MV-4-11 (cell line): Measurements from ENCODE around the gene DVL2.
A peak's percentile ranks its signal among the peaks of the same experiment; 100 is the strongest.

Experiments used
- DNase-seq: peaks from one replicate; lab custom pipeline; 2025; lab: John Stamatoyannopoulos, UW

DVL2 gene

DNA sequence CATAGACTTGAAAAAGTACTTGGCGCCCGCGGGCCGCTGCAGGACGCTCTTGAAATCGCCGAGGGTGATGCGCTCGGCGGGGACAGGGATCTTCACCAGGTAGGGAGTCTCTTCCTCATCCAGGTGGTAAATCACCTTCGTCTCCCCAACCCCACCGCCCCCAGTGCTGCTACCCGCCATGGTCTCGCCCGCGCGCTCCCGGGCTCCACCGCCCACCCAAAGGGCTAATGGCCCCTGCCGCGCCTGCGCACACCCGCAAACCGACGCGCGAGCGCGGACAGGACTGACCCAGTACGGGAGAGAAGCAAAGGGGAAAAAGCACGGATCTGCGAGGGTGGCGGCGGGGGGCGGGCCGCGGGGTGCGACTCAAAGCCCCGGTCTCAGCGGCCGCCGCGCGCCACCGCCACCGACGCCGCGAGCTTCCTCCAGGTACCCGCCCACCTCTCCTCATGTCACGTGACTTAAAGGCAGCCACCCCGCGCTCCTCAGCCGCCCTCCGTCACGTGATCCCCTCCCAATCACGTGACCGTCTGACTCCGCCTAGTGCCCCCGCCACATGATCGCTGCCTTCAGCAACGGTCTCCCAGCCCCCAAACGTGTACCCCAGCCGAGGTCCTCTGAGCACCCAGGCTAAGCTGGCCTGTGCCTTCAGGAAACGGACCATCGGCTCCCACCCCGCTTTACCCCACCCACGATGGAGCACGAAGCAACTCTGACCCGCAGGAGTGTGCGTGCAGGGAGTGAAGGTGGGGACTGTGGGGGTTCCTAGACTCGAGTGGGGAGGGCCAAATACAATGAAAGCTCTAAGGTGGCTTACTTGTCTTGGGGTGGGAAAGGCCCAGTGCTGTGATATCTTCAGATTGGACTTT, at the start of gene DVL2:
Gene DVL2, minus strand, starts transcription at position 435 of the 869 bp plus-strand sequence. Its CDS starts 255 bp downstream, at position 180.
- DNase-seq, result peak; percentile 90

DNA sequence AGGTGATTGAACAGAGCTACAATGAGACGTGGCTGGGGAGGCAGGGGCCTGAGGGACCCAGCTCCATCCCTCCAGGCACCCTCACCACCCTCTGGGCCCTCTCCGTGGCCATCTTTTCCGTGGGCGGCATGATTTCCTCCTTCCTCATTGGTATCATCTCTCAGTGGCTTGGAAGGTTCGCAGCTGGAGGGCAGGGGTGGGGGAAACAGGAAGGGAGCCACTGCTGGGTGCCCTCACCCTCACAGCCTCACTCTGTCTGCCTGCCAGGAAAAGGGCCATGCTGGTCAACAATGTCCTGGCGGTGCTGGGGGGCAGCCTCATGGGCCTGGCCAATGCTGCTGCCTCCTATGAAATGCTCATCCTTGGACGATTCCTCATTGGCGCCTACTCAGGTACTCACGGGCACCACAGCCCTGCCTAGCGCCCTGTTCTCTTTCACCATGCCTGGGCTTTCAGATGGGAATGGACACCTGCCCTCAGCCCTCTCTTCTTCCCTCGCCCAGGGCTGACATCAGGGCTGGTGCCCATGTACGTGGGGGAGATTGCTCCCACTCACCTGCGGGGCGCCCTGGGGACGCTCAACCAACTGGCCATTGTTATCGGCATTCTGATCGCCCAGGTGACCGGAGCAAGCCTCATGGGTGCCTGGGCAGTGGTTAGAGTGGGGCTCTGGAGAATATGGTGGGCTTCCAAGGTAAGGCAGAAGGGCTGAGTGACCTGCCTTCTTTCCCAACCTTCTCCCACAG, 49.3 kb upstream of the DVL2 start:
- DNase-seq, result no peak

DNA sequence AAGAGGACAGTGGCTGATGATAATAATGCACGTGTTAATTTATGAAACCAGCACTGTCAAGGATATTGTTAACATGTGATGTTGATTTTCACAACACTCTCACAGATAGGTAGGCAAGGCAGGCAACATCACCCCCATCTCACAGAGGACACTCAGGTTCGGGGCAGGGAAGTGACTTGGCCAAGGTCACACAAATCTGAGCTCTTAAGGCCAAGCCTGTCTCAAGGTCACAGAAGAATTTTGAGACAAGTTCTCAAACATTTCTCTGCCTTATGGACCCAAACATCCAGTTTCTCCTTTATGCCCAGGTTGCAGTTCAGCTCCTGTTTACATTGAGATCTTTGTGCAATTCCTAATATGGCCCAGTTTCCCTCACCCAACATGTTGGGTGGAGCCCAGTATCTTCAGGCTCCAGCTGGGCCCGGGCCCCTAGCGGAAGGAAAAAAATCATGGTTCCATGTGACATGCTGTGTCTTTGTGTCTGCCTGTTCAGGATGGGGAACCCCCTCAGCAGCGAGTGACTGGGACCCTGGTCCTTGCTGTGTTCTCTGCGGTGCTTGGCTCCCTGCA, 48.5 kb upstream of the DVL2 start:
- DNase-seq, result no peak

DNA sequence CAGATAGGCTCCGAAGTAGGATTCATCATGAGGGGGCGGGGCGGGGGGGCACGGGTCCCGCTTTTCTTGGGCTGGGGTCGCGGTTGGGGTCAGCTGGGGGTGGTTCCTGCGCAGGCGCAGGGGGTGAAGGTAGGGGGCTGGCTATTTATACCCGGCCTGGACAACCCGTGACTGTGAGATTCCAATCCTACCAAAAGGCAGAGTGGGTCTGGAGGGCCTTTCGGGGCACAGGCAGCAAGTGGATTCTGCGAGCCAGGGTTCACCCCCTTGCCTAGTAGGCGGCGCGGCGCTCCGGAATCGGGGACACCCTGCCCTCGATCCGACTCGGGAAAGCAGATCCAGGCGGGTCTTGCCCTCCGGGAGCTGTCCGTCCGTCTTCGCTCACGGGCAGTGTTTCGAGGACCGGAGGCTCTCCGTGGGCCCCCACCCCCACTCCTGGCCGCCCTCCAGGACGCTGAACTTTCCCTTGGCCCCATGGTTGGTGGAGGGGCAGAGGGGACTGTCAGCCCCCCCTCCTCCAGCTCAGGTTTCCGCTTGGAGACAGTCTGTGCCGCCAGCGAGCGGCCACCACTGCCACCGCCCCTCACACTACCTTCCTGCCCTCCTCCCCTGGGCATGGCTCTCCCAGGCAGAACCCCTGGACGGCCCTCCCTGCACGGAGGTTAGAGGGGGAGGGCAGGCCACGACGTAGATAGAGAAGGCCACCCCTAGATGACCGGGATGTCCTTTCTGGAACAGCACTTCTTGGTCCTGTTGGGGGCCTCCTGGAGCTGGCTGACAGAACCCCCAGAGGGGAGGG, 47.8 kb upstream of the DVL2 start:
- no peak for DNase-seq

DNA sequence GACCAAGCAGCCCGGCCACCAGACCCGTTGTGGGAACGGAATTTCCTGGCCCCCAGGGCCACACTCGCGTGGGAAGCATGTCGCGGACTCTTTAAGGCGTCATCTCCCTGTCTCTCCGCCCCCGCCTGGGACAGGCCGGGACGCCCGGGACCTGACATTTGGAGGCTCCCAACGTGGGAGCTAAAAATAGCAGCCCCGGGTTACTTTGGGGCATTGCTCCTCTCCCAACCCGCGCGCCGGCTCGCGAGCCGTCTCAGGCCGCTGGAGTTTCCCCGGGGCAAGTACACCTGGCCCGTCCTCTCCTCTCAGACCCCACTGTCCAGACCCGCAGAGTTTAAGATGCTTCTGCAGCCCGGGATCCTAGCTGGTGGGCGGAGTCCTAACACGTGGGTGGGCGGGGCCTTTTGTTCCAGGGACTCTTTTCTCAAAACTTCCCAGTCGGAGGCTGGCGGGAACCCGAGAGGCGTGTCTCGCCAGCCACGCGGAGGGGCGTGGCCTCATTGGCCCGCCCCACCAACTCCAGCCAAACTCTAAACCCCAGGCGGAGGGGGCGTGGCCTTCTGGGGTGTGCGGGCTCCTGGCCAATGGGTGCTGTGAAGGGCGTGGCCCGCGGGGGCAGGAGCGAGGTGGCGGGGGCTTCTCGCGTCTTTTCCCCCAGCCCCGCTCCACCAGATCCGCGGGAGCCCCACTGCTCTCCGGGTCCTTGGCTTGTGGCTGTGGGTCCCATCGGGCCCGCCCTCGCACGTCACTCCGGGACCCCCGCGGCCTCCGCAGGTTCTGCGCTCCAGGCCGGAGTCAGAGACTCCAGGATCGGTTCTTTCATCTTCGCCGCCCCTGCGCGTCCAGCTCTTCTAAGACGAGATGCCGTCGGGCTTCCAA, 47.0 kb upstream of the DVL2 start, which contains the start of gene SLC2A4:
Gene SLC2A4, plus strand, starts transcription at position 645 of the 879 bp plus-strand sequence. Its CDS starts 217 bp downstream, at position 862.
- DNase-seq, result peak; percentile 95

DNA sequence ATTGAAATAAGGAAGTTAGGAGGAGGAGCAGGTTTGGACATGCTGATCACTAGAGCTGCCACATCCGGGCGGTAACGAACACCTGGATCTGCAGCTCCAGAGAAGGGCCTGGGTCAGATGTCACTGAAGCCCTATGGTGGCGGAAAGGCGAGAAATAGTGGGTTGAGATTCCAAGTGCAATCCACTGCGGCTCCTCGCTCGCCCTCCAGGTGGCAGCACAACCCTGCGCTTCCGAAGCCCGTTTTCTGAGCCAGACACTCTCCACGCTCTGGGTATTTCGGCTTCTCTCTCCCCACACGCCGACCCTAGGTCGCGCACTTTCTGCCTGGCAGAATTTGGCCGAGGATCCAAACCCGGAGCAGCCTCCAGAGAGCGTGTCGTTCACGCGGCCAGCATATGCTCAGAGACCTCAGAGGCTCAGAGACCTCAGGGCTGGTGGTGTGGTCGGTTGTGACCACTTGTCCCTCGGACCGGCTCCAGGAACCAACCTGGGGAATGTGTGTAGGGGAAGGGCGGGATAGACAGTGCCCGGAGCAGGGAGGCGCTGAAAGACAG, 46.3 kb upstream of the DVL2 start:
- DNase-seq, result peak; percentile 80

DNA sequence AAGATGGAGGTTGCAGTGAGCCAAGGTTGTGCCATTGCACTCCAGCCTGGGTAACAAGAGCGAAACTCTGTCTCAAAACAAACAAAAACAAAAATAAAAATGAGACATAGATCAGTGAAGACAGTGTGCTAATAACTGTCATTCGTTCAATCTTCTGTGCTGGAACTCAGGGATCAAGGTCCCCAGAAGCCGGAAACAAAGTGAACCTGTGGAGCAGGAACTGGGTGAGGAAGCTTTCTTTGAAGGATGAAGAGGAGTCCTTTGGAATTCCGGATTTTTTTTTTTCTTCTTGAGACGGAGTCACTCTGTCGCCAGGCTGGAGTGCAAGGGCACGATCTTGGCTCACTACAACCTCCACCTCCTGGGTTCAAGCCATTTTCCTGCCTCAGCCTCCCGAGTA, 45.1 kb upstream of the DVL2 start:
- DNase-seq, result no peak

DNA sequence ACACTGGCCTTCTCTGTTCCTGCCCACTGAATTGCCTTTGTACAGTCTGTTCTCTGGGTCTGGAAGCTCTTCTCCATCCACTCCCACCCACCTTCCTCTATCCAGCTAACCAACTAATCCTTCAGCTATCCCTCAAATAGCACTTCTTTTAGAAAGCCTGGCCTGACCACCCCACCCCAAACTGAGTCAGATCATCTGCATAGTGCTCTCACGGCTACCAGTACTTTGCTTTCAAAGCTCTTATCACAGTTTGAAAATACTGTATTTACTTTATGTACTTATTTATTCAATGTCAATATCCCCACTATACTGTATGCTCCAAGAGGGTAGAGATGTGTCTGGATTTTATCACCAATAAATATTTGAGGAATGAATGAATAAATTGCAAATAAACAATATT, 32.5 kb upstream of the DVL2 start:
- DNase-seq, result no peak

DNA sequence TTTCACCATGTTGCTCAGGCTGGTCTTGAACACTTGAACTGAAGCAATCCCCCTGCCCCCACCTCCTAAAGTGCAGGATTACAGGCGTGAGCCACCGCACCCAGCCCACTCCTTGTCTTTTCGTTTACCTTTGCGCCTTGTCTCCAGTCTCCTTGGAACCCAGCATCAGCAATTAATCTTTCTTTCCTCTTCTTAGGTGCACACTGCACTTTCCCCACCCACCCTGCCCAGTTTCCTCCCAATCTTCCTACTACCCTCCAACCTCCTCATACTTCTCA, 29.4 kb upstream of the DVL2 start:
- no peak for DNase-seq

DNA sequence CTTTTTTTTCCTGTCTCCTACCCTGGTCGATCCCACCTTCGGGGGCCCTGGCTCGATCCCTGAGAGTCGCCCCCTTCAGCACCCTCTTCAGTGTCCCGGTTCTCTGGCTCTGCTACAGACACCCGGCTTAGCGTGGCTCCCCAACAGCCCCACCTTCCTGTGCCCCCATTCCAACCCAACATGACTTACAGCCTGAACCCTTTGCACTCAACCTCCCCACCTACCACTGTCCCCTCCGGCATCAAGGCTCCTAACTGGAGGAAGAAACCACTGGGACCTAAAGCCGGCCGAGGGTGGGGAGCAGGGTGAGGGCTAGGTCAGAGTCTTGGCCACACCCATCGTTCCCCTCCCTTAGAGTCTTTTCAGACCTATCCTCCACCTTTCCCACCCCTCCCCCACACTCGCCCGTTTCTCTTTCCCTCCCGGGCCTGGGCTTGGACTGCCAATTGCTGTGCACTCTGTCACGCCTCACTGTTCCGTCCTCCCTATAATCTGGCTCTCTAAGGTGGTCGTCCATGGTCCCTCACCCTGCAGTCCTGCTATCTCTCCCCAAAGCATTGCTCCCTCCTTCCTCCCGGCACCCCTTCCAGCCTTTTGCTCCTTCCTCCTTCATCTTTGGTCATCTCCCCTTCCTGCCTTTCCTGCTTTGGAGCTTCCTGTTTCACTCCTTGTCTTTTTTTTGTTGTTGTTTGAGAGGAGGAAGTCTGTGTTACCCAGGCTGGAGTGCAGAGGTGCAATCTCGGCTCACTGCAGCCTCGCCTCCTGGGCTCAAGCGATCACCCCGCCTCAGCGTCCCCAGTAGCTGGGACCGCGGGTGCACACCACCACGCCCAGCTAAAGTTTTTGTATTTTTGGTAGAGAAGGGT, 28.9 kb upstream of the DVL2 start:
- DNase-seq, result peak; percentile 42

DNA sequence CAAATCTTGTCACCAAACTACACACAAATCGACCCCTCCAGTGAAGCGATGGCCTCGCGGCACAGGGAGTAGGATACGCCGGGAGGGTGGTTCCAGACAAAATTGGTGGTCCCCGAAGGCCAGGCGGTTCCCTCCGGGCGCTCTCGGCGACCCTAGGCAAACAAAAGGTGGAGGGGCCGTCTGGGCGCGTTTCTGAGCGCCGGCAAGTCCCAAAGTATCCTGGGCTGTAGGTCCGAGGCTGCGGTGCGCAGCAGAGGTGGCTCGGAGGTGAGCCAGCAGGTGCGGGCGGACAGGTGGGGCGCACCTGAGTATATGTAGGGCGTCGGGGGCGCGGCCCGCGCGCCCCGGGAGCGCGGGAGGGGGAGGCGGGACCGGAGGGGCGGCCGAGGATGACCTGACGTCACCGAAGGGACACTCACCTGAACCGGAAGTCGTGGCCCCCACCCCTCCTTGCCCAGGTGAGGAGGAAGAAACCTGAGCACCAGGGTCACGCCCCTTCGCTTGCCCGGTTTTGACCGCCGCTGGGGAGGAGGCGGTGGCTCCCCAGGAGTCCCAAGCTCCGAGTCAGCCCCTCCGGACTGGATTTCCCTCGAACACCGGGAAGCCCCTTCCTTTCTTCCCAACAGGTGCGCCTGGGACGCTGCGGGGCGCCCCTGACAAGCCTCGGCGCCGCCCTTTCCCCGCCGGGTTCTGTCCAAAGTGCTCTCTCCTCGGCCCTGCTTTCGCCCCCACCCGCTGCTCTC, 28.0 kb upstream of the DVL2 start, which contains the start of gene CLDN7:
Gene CLDN7, minus strand, starts transcription at position 287 of the 743 bp plus-strand sequence. CDS start 435 bp downstream, outside the sequence.
- DNase-seq, result no peak

DNA sequence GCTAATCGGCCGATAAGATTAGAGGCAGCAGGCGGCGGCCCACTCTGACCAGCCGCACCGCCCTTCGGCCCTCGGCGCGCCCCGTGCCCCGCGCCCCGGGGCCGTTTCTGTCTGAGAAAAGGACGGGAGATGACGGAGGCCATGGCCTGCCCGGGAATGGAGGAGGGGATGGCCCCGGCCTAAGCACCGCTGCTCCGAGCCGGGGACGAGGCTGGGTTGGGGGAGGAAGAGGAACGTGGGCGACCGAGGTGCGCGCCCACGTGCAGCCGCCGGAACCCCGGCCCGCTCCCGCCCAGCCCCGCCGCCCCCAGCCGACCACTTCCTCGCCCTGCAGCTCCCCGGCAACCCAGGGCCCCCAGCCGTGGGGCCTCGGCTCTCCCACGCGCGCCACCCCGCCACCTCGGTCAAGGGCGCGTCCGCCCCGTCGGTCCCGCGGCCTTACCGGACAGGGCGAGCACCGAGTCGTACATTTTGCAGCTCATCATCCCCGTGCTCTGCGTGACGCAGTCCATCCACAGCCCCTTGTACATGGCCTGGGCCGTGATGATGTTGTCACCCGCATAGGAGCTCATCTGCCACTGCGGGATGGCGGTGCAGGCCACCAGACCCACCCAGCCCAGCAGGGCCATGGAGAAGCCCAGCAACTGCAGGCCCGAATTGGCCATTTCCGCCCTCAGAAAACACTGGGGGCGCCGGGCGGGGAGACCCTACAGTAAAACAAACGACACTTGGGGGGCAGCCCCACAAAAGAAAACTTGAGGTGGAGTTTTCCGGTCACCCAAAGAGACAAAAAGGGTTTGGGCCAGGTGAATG, 27.3 kb upstream of the DVL2 start:
- DNase-seq, result no peak

DNA sequence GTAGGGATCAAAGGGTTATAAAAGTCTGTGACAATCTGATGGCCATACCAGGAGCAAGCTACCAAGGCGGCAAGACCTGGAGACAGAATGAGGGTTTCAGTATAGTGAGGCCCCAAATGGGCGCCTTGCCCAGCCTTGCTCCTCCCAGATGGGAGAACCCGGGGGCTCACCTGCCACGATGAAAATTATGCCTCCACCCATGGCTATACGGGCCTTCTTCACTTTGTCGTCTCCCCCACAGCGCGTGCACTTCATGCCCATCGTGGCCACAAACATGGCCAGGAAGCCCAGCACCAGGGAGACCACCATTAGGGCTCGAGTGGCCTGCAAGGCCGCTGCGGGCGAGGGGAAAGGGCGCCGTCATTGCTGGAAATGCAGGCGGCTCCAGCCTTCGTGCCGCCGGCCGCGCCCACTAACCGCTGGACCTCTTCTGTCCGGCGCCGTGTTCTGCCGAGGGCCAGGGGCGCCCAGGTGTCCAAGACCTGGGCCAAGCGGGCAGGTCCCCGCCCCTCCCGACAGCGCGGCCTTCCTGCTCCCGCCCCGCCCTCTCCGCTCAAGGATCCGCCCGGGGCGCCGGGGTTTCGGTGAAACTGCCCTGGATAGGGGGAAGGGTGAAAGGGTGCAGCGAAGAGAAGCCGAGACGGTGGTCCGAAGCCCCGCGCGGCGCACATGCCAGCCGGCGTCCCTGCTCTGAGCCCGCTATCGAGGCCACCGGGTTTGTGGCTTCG, 26.5 kb upstream of the DVL2 start:
- DNase-seq, result no peak

DNA sequence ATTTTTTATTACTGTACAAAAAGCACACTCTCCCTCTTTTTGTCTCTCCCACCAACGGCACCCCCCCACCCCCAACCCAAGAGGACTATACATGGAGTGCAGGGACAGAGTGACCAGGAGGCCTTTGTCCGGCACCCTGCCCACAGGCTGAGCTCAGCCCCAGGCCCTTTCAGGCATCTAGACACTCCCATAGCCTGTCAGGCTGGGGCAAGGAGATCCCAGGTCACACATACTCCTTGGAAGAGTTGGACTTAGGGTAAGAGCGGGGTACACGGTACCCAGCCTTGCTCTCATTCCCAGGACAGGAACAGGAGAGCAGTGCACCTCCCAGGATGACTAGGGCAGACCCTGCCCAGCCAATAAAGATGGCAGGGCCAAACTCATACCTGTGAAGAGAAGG, 25.8 kb upstream of the DVL2 start:
- no peak for DNase-seq

DNA sequence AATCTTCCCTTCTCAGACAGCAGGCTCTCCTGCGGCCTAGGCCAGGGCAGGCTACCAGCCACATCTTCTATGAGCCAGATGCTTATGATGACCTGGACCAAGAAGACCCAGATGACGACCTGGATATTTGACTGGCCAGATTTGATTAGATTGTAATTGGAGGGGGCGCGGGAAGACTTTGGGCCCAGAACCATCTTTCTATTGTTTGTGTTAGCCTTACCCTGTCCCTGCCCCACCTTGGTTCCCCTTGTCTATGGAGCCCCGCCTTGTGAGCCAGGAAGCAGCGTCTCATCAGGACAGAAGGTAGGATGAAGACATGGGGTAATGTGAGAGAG, 25.2 kb upstream of the DVL2 start:
- DNase-seq, result no peak

DNA sequence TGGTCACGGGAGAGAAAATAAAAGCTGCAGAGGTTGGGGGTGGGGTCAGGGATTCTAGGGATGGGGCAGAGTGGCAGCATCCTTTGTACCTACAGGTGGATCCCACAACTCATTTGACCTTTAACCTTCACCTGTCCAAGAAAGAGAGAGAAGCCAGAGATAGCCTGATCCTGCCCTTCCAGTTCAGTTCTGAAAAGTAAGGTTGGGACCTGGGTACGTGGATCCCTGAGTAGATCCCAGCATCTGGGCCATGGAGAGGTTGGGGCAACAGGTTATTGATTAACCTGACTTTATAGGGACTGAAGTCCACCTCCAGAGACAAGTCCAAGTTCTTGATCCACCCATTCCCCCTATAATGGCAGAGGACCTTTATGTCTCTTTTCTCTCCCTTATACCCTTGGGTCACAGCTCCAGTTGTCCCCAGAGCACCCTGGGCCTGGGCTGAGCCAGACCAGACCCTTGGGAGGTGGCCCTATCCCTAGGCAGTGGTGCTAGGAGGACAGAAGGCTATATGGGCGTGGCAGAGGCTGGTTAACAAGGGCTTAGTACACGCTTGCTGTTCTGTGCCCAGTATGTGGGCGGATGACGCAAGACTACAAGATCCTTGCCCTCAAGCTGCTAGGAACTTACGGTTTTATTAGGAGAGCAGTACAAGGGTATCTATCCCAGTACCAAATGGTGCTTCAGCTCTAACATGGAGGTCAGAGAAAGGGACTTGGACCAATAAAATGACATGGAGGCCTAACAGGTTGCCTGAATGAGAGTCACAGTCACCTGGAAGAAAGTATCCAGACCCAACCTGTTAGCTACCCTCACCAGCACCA, 24.6 kb upstream of the DVL2 start:
- DNase-seq, result peak; percentile 82
